NK-92 (cell line): ENCODE data around the gene CPLX1.
"Not testable (repeated sequence)": the region's sequence is repeated elsewhere in the genome, so short reads cannot be mapped to it uniquely, and the experiment has no call there.

Experiments used
- DNase-seq: peaks from one replicate; lab custom pipeline; 2025; ENCODE audit not compliant: unreplicated experiment; lab: John Stamatoyannopoulos, UW

CPLX1 gene

GRCh38 chr4:793093-793861 is 32.7 kb downstream of the CPLX1 start:
- DNase-seq: no peak

- DNase-seq: no peak
Measured at GRCh38 chr4:792626-793092, 33.3 kb downstream of the CPLX1 start.

- no peak for DNase-seq
Measured at GRCh38 chr4:791898-792625, 33.9 kb downstream of the CPLX1 start.

GRCh38 chr4:791252-791897 is 34.6 kb downstream of the CPLX1 start:
- no peak for DNase-seq

- DNase-seq: no peak
Measured at GRCh38 chr4:790466-790820, 35.5 kb downstream of the CPLX1 start.

- no peak for DNase-seq
Measured at GRCh38 chr4:789571-790465, 36.1 kb downstream of the CPLX1 start.

GRCh38 chr4:788636-789297 is 37.2 kb downstream of the CPLX1 start:
- DNase-seq: no peak

- no peak for DNase-seq
Measured at GRCh38 chr4:788006-788635, 37.8 kb downstream of the CPLX1 start.

GRCh38 chr4:787561-787981 is 38.4 kb downstream of the CPLX1 start:
- DNase-seq: no peak

GRCh38 chr4:786861-787300 is 39.0 kb downstream of the CPLX1 start:
- no peak for DNase-seq

- DNase-seq: no peak
Measured at GRCh38 chr4:786074-786741, 39.7 kb downstream of the CPLX1 start.

GRCh38 chr4:785332-786073 is 40.4 kb downstream of the CPLX1 start:
- DNase-seq: no peak

GRCh38 chr4:784401-785331 is 41.3 kb downstream of the CPLX1 start:
- no peak for DNase-seq

GRCh38 chr4:781493-782216 is 44.3 kb downstream of the CPLX1 start:
- DNase-seq: peak; percentile 92

GRCh38 chr4:780716-781492 is 45.0 kb downstream of the CPLX1 start:
- DNase-seq: no peak

GRCh38 chr4:780255-780654 is 45.7 kb downstream of the CPLX1 start:
- not testable (repeated sequence) for DNase-seq
